HG02970 (cell line): Measurements from ENCODE around the gene EPS8.

Source experiments
- ATAC-seq: cut with Tn5 transposase; IDR thresholded peaks from one replicate; pipeline ENCODE4 v1.9.1; 2021; ENCODE audit warnings: mild to moderate bottlenecking, moderate library complexity, moderate number of reproducible peaks; ENCODE audit not compliant: unreplicated experiment, low FRiP score

Gene EPS8

GRCh38 chr12:15664491-15664890 is 124.7 kb downstream of the EPS8 start:
- no peak for ATAC-seq

- no peak for ATAC-seq
Observed at GRCh38 chr12:15662983-15663659, 126.1 kb downstream of the EPS8 start.

- ATAC-seq: no peak
Observed at GRCh38 chr12:15662303-15662980, 126.7 kb downstream of the EPS8 start.

- no peak for ATAC-seq
Observed at GRCh38 chr12:15651371-15651770, 137.8 kb downstream of the EPS8 start.

GRCh38 chr12:15650399-15651128 is 138.6 kb downstream of the EPS8 start:
- ATAC-seq: no peak

- ATAC-seq: no peak
Observed at GRCh38 chr12:15649347-15649746, 139.8 kb downstream of the EPS8 start.

GRCh38 chr12:15648558-15648957 is 140.6 kb downstream of the EPS8 start:
- no peak for ATAC-seq

- no peak for ATAC-seq
Observed at GRCh38 chr12:15646581-15646980, 142.6 kb downstream of the EPS8 start.

- ATAC-seq: no peak
Observed at GRCh38 chr12:15644700-15645099, 144.5 kb downstream of the EPS8 start.

GRCh38 chr12:15638231-15638630 is 151.0 kb downstream of the EPS8 start:
- ATAC-seq: no peak

- ATAC-seq: no peak
Observed at GRCh38 chr12:15636060-15636890, 152.9 kb downstream of the EPS8 start.

GRCh38 chr12:15634010-15634683 is 155.0 kb downstream of the EPS8 start:
- ATAC-seq: no peak

GRCh38 chr12:15633201-15633600 is 156.0 kb downstream of the EPS8 start:
- no peak for ATAC-seq

GRCh38 chr12:15632708-15633107 is 156.5 kb downstream of the EPS8 start:
- no peak for ATAC-seq

GRCh38 chr12:15631007-15631715 is 158.0 kb downstream of the EPS8 start:
- no peak for ATAC-seq

GRCh38 chr12:15629761-15630160 is 159.4 kb downstream of the EPS8 start:
- ATAC-seq: no peak

- no peak for ATAC-seq
Observed at GRCh38 chr12:15629108-15629507, 160.1 kb downstream of the EPS8 start.

GRCh38 chr12:15627995-15628945 is 160.9 kb downstream of the EPS8 start:
- no peak for ATAC-seq
